ENCODE measurements around the gene GALNT9.
A peak's percentile ranks its signal among the peaks of the same experiment; 100 is the strongest.
"Not testable (repeated sequence)": the region's sequence is repeated elsewhere in the genome, so short reads cannot be mapped to it uniquely, and the experiment has no call there.

The GALNT9 gene

GRCh38 chr12:132305560-132305966 lies 23.8 kb downstream of the GALNT9 start:
- no peak for DNase-seq

GRCh38 chr12:132304866-132305265 lies 24.5 kb downstream of the GALNT9 start:
- ATAC-seq, H3K27ac Mint-ChIP-seq, H3K4me3 Mint-ChIP-seq, H3K9me3 Mint-ChIP-seq, DNase-seq, H3K4me1 Mint-ChIP-seq: not testable (repeated sequence)
- peaks cover 30% of the 10 kb centered on the region for H3K27me3 Mint-ChIP-seq

More at GRCh38 chr12:132305560-132305966, 23.8 kb downstream of the GALNT9 start:
- Mint-ChIP-seq H3K4me3 (no peak overlapping the region), H3K27ac (peak overlapping the region in 1 of 2 donors; percentile 12), H3K27me3 (peaks cover 34% of the 10 kb centered on the region), H3K9me3 (peaks cover 0 to 1% of the 10 kb centered on the region in 2 donors), H3K4me1 (no peaks in the 10 kb centered on the region)
- ATAC-seq = peak; percentile 25

- H3K4me1 Mint-ChIP-seq, H3K4me3 Mint-ChIP-seq, DNase-seq, H3K9me3 Mint-ChIP-seq, ATAC-seq, H3K27ac Mint-ChIP-seq: not testable (repeated sequence)
- H3K27me3 Mint-ChIP-seq = peaks cover 20% of the 10 kb centered on the region
Measured at GRCh38 chr12:132303853-132304373, 25.5 kb downstream of the GALNT9 start.

- no peak overlapping the region for H3K27ac Mint-ChIP-seq
- H3K9me3 Mint-ChIP-seq = no peaks in the 10 kb centered on the region
- peak; percentile 36 for ATAC-seq
- no peak overlapping the region for H3K4me3 Mint-ChIP-seq
- no peaks in the 10 kb centered on the region for H3K4me1 Mint-ChIP-seq
- H3K27me3 Mint-ChIP-seq = peaks cover 11% of the 10 kb centered on the region
- DNase-seq = no peak
Measured at GRCh38 chr12:132302466-132303358, 26.7 kb downstream of the GALNT9 start.

GRCh38 chr12:132300789-132301722 lies 28.3 kb downstream of the GALNT9 start:
- Mint-ChIP-seq H3K27me3 (peaks cover 7% of the 10 kb centered on the region), H3K27ac (no peak overlapping the region), H3K9me3 (no peaks in the 10 kb centered on the region), H3K4me1 (no peaks in the 10 kb centered on the region), H3K4me3 (no peak overlapping the region)
- ATAC-seq (no peak), DNase-seq (no peak)

DNA sequence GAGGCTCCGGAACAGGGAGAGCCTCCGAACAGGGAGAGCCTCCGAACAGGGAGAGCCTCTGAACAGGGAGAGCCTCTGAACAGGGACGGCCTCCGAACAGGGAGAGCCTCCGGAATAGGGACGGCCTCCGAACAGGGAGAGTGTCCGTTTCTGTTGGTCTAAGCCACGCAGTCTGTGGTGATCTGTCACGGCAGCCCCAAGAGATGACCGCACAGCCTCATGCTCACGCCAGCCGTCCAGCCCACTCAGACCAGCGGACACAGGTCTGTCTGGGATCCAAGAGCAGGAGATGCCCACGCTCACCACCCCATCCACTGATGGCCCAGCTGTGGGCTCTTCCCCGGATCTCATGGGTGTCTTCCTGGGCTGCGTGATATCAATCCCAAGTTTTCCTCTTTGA lies 33.3 kb downstream of the GALNT9 start:
- no peaks in the 10 kb centered on the region for H3K4me1 Mint-ChIP-seq
- H3K27ac Mint-ChIP-seq = no peak overlapping the region
- ATAC-seq = no peak
- no peak for DNase-seq
- H3K4me3 Mint-ChIP-seq = no peak overlapping the region
- H3K9me3 Mint-ChIP-seq = peaks cover 0 to 8% of the 10 kb centered on the region in 2 donors
- H3K27me3 Mint-ChIP-seq = peaks cover 26% of the 10 kb centered on the region

DNA sequence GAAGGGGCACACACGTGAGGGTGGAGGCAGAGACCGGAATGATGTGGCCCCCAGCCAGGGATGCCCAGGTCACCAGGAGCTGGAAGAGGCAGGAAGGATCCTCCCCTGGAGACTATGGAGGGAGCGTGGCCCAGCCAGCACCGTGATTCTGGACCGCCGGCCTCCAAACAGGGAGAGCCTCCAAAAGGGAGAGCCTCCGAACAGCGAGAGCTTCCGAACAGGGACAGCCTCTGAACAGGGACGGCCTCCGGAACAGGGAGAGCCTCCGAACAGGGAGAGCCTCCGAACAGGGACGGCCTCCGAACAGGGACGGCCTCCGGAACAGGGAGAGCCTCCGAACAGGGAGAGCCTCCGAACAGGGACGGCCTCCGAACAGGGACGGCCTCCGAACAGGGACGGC lies 33.8 kb downstream of the GALNT9 start:
- not testable (repeated sequence) for H3K4me1 Mint-ChIP-seq, H3K9me3 Mint-ChIP-seq
- peaks cover 26% of the 10 kb centered on the region for H3K27me3 Mint-ChIP-seq

DNA sequence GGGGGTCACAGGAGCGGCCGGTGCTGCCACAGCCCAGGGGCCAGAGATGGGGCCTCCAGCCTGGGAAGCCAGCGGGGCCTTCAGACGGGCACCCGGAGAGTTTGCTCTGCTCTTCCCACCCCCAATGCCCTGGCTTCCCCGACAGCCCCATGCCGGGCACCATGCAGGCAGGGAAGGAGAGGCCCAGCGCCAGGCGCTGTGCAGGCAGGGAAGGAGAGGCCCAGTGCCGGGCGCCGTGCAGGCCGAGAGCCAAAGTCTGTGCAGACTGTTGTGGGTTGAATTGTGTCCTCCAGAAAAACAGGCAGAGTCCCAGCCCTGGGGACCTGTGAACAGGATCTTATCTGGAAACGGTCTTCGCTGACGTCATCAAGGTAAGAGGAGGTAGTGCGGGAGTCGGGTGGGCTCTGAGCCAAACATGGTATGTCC lies 34.3 kb downstream of the GALNT9 start:
- H3K4me3 Mint-ChIP-seq = no peak overlapping the region

More for the DNA sequence above, 33.8 kb downstream of the GALNT9 start:
- not testable (repeated sequence) for H3K27ac Mint-ChIP-seq, DNase-seq, H3K4me3 Mint-ChIP-seq, ATAC-seq

DNA sequence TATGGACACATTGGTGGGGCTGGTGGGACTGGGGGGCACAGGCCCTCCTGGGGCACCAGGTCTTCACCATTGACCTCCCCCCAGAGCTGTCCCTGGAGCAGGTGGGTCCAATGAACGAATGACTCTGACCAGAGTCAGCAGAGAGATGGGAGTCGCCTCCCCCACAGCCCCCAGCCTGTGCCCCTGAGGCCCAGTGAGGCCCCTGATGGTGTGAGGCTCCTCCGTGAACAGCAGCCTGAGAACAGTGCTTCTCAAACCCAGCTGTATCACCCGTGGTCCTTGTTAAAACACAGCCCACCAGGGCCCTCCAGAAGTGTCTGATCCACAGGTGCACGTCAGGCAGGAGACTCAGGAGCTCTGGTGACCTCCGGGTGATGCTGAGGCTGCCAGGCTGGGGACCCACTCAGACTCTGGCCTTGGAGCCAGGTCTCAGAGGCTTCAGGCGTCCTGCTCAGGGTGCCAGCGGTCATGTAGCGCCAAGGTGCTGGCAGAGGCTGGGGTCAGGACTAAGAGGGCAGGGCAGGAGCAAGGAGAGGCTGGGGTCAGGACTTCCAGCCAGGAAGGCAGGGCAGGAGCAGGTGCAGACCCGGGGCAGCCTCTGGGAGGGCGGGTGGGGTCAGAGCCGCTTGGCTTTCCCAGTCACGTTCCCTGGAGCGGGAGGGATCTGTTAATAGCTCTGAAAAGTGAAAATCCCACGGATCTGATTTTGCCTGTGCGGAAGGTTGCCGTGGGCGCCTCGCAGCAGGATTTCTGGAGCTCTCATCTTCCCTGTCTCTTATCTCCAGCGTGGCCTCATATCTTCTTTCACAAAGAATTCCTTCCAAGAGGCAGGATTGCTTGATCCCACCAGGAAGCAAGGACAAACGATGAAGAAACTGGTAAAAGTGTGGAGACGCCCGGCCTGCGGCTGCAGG lies 35.0 kb downstream of the GALNT9 start:
- ATAC-seq (no peak), DNase-seq (no peak)
- H3K4me3 Mint-ChIP-seq = no peak overlapping the region
- peaks cover 27% of the 10 kb centered on the region for H3K27me3 Mint-ChIP-seq
- H3K4me1 Mint-ChIP-seq = no peaks in the 10 kb centered on the region
- peaks cover 0 to 8% of the 10 kb centered on the region in 2 donors for H3K9me3 Mint-ChIP-seq
- no peak overlapping the region for H3K27ac Mint-ChIP-seq

More for the DNA sequence above, 34.3 kb downstream of the GALNT9 start:
- ATAC-seq (no peak), DNase-seq (no peak)
- Mint-ChIP-seq H3K27ac (no peak overlapping the region), H3K9me3 (peaks cover 0 to 8% of the 10 kb centered on the region in 2 donors), H3K27me3 (peaks cover 26% of the 10 kb centered on the region), H3K4me1 (no peaks in the 10 kb centered on the region)

GRCh38 chr12:132292328-132293319 lies 36.8 kb downstream of the GALNT9 start:
- H3K9me3 Mint-ChIP-seq = peaks cover 0 to 8% of the 10 kb centered on the region in 2 donors
- no peak overlapping the region for H3K4me3 Mint-ChIP-seq
- DNase-seq (no peak), ATAC-seq (no peak)
- H3K27me3 Mint-ChIP-seq = peaks cover 44% of the 10 kb centered on the region
- H3K27ac Mint-ChIP-seq = no peak overlapping the region
- no peaks in the 10 kb centered on the region for H3K4me1 Mint-ChIP-seq

GRCh38 chr12:132291402-132292175 lies 37.8 kb downstream of the GALNT9 start:
- no peak for DNase-seq
- no peak for ATAC-seq
- no peak overlapping the region for H3K4me3 Mint-ChIP-seq
- peaks cover 0 to 8% of the 10 kb centered on the region in 2 donors for H3K9me3 Mint-ChIP-seq
- H3K4me1 Mint-ChIP-seq = peaks cover 3% of the 10 kb centered on the region
- H3K27me3 Mint-ChIP-seq = peaks cover 55% of the 10 kb centered on the region
- H3K27ac Mint-ChIP-seq = peak overlapping the region in 1 of 2 donors; percentile 12

- peaks cover 63% of the 10 kb centered on the region for H3K27me3 Mint-ChIP-seq
- no peak for ATAC-seq
- H3K9me3 Mint-ChIP-seq = peaks cover 0 to 8% of the 10 kb centered on the region in 2 donors
- no peak for DNase-seq
- peaks cover 16% of the 10 kb centered on the region for H3K4me1 Mint-ChIP-seq
- H3K27ac Mint-ChIP-seq = no peak overlapping the region
- no peak overlapping the region for H3K4me3 Mint-ChIP-seq
Measured at GRCh38 chr12:132290203-132290540, 39.2 kb downstream of the GALNT9 start.
